ENCODE results near the gene VSIG1. TPM values are rescaled to one million over a fixed set of nuclear protein-coding genes. Genes with fewer than 3 reads are reported as not detected.
A peak's percentile ranks its signal among the peaks of the same experiment; 100 is the strongest.

Gene VSIG1
- not detected for total RNA-seq (ENCODE audit: insufficient read depth, low replicate concordance)

DNA sequence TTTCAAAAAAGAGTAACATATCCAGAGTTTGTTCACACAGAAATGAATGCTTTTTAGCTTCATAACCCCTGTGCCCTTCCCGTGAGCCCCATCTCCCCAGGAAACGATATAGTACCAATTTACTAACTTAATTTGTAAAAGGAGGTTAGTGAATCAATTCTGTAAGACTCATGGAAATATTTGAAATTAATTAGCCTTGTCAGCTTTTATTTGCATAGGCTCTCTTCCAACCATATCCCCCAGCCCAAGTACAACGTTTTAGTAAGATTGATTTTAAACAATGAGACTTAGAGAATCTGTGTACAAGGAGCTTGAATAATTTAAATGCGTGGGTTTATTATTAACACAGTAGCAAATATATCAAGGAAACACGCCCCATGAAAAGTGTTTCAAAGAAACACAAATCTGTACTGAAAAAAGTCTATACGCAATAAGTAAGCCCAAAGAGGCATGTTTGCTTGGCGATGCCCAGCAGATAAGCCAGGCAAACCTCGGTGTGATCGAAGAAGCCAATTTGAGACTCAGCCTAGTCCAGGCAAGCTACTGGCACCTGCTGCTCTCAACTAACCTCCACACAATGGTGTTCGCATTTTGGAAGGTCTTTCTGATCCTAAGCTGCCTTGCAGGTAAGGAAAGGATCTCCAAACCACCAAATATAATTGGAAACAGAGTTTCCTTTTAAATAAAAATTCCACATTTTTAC lies at the start of gene VSIG1:
TSS of gene VSIG1 (plus strand) at position 512 of the 703 bp plus-strand sequence. CDS start at position 578, 66 bp downstream.
- DNase-seq (ENCODE audit: low spot score): no peak

DNA sequence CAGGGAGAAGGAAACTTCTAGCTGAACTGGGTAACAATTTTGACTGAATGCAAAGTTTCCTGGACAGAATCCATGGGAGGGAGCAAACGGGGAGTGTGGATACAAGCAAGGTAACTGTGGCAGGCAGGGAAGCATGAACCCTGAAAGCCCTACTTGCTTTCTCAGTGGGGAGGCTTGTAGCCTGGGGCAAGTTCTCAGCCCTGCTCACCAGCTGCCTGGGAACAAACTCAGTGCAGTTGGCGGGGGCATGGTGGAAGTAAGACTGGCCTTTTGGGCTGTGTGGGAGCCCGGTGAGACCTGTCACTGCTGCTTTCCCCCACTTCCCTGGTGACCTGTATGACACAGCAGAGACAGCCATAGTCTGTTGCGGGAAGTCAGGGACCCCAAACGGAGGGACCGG lies 48.7 kb upstream of the VSIG1 start:
- DNase-seq (ENCODE audit: low spot score): no peak

DNA sequence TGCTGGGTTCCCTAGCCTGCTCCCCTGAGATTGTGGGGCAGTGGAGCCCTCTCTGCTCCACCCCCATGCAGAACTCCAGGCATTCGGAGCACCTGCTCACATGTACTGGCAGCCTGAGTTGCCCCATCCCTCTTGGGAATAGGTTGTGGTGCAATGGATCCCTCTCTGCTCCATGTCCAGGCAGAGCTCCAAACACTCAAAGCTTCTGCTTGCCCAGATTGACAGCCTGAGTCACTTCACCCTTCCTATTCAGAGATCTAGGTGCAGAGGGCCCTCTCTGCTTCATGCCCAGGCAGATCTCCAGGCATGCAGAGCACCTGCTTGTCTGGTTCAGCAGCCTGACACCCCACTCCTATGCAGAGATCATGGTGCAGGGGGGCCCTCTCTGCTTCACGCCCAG lies 44.1 kb upstream of the VSIG1 start:
- peak; percentile 33 for DNase-seq (ENCODE audit: low spot score)

- peak; percentile 21 for DNase-seq (ENCODE audit: low spot score)
These were observed 43.5 kb upstream of the VSIG1 start for GRCh38 chrX:108001218-108001814.

DNA sequence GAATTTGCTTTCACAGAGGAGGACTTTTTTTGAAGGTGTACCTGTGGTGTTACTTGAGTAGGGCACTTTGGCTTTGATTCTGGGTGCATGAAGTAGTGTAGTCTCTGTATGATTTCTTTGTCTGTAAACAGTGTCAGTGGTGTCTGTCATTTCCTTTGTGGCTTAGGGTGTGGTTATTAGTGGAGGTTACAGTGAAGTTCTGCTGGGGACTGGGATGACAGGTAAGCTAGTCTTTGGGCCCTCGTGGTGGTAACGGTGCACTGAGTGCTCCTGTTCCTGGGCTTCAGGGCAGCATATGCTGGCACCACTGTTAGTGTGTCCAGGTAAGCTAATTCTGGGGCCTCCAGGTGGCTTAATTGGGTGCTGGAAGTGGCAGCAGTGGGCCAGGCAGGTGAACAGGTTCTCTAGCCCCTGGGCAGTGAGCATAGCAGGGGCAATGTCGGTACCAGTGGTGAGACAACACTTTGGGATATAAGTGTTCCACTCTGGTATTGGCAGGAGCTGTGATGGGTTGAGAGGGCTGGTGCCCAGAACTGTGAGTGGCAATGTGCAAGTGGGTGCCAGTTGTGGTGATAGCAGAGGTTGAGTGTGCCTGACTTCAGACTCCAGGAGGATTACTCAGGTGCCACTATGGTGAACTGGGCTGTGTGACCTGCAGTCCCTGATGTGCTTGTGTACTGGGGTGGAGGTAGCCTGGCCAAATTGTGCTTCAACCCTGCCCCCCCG lies 26.0 kb upstream of the VSIG1 start:
- DNase-seq (ENCODE audit: low spot score): no peak

DNA sequence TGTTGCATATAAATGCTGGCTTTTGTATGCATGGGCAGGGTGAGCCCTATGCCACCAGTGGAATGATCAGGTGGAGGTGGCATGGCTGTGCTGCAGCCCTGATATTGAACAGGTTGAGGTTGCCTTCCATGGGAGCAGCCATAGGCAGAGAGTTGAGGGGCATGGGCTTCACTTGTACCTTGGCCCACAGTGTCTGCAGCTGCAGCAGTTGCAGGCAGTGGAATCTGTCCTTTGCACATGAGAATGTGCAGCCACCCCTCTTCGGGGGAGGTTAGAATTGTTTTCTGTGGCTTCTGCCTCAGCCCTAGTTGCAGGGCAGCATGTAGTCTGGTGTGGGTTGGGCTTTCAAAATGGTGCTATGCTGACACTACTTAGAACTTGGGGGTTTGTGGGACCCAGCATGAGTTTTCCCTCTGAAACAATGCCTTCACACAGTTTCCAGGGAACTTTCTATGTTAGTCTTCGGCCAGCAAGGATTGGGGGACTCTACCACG lies 25.4 kb upstream of the VSIG1 start:
- DNase-seq (ENCODE audit: low spot score): no peak

DNA sequence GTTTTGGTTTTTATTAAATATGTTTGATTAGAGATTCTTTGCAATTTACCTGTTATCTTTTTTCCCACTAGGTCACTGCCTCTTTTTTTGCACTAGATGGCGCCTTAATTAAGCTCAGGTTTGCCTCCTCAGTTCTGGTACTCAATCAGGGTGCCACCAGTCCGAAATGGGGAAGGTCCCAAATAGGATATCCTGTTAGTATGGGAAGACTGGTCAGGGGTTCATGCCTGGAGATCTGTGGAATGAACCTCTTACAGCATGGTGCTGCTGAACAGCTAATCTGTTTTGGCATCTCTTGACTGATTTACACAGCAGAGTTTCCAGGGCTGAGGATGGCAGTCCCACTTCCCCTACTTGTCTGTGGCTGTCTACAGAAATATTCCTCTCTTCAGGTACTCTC lies 24.2 kb upstream of the VSIG1 start:
- DNase-seq (ENCODE audit: low spot score): no peak

DNA sequence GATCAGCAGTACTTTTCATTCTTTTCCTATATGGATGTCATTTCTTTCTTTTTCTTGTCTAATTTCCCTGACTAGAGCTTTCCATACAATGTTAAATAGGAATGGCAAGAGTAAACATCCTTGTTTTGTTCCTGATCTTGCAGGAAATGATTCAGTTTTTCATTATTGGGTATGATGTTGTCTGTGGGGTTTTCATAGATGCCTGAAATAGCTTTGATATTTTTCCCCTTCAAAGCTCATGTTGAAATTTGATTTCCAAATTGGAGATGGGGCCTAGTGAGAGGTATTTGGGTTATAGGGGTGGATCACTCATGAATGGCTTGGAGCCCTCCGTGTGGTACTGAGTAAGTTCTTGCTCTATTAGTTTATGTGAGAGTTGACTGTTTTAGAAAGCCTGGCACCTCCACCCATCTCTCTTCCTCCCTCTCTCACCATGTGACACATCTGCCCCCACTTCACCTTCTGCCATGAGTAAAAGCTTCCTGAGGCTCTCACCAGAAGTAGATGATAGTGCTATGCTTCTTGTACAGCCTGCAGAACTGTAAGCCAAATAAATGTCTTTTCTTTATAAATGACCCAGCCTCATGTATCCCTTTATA lies 22.3 kb upstream of the VSIG1 start:
- DNase-seq (ENCODE audit: low spot score): no peak

- no peak for DNase-seq (ENCODE audit: low spot score)
These were observed 19.5 kb upstream of the VSIG1 start for GRCh38 chrX:108025376-108025775.

DNA sequence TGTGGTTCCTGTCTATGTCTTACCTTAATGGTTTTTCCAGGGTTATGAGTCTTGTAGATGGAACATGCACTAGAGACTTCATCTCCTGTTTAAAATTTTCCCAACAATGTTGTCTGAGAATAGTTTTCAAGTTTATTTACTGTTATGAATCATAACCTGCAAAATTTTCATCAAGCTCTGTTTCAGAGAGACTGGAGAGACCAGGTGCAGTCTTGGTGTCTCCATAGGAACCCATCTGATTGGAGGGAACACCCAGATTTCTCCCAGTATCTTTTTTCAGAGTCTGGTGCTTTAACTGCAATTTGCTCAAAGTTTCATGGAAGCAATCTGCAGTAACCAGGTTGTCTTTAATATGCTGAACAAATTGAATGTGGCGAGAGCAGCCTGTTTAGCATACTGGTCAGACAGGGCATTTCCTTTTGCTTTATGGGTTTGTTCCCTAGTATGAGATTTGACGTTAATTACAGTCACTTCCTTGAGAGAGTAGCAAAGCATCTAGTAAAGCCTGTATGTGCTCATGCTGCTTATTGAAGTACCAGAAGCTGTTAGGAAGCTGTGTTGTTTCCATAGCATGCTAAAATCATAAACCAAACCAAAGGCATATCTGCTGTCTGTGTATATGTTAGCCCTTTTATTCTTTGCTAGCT lies 18.8 kb upstream of the VSIG1 start:
- DNase-seq (ENCODE audit: low spot score): peak; percentile 10

GRCh38 chrX:108028854-108029253 lies 16.0 kb upstream of the VSIG1 start:
- no peak for DNase-seq (ENCODE audit: low spot score)

DNA sequence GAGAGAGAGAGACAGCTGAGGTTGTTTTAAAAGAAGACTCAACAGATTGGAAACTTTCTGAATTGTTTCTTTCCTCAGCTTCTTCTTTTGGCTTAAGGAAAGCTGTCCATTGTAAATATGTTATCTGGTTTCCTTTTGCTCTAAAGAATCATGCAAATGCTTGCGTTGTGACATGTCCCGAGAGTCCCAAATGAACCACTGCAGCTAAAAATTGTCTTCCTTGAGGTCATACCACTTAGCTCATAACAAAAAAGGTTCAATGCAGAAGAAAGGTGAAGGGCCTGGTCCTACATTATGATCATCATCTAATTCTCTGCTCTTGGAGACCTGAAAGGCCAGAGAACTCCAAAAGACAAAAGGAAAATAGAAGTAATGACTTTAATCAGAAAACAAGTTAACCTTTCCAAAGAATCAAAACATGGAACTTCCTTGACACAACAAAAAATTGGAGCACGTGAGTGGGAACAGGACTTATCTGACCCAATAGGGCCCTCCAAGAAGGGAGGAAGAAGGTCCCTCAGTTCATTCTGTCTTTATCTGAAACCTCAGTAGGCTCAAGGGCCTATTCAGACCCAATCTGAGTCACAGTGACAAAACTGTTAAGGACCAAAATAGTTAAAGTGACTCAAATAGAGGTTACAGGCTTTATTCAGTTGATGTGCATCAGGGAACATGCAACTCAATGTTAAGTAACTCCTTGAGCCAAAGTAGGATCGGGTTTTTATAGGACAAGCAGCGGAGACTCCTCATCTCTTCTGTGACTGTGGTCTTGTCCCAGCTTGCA lies 14.7 kb upstream of the VSIG1 start:
- no peak for DNase-seq (ENCODE audit: low spot score)

- DNase-seq (ENCODE audit: low spot score): no peak
These were observed 11.9 kb upstream of the VSIG1 start for GRCh38 chrX:108032944-108033343.

GRCh38 chrX:108033890-108034289 lies 11.0 kb upstream of the VSIG1 start:
- peak; percentile 46 for DNase-seq (ENCODE audit: low spot score)

- DNase-seq (ENCODE audit: low spot score): no peak
These were observed 10.1 kb upstream of the VSIG1 start for GRCh38 chrX:108034725-108035124.

DNA sequence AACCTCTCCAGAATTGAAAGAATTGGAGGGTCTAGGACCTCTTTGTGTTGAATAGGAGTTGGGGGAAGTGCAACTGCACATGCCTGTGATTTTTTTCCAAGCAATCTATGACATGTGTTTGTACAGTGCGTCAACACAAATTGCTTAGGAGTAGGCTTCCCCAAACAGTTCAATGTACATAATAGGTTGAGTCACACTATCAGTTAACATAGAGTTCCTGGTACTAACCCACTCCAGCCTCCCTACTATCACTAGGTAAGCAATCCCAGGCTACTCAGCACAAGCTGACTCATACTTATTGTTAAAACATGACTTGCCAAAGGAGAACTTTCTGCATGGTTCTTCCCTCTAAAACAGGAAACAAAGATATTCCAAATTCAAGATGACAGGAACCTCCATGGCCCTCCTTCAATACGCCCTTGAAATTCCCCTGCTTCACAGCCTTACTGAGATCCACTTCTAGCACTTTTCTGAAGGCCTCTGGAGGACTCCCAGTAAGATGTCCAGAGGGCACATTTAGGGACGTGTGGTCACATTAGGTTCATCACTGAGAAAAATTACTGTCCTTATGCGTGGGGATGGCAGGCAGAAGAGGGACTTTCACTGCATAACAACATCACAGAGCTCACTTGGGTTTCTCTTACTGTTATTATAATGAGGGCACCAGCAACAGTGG lies 8.4 kb upstream of the VSIG1 start:
- DNase-seq (ENCODE audit: low spot score): peak; percentile 1

GRCh38 chrX:108049649-108050048 lies 4.8 kb downstream of the VSIG1 start:
- DNase-seq (ENCODE audit: low spot score): no peak

GRCh38 chrX:108053218-108053617 lies 8.4 kb downstream of the VSIG1 start:
- no peak for DNase-seq (ENCODE audit: low spot score)

DNA sequence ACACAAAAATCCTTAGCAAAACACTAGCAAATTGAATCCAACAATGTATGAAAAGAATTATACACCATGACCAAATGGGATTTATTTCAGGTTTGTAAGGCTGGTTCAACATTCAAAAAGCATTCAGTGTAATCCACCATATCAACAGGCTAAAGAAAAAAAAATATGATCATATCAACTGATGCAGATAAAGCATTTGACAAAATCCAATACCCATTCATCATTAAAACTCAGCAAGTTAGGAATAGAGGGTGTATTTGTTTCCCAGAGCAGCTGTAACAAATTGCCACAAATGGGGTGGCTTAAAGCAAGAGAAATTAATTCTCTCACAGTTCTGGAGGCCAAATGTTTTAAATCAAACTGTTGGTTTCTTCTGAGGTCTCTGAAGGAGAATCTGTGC lies 10.7 kb downstream of the VSIG1 start:
- no peak for DNase-seq (ENCODE audit: low spot score)

DNA sequence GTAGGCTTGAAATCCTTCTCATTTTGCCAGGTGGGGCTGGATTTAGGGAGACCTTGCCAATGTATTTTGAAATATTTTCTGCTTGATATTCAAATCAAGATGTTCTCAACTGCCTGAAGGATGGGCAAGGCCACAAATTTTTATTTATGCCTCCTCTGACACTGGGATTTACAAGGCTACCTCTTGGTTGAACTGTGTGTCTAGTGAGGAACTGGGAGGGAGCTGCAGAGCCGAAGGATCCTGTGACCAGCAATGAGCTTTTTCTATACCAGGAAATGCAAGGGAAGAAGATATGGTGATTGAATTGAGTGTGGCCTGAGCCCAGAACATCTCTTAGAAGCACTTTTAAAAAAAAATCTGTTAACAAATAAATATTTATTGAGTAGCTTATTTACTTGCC lies 14.9 kb downstream of the VSIG1 start:
- DNase-seq (ENCODE audit: low spot score): no peak
